ENCODE data around the gene IGFLR1. TPM values are rescaled to one million over a fixed set of nuclear protein-coding genes. Genes with fewer than 3 reads are reported as not detected.

The IGFLR1 gene
- total RNA-seq, 4 donors from 2014 or later: 0.87 to 4.8 (median 4.3) TPM

- intact Hi-C loops (cut with DNase I): loop anchor here (10.0 kb wide), 1 partner anchor 175 kb away; the partner anchor contains the start of gene TMEM147
Measured at GRCh38 chr19:35719402-35720162, 22.7 kb downstream of the IGFLR1 start.

GRCh38 chr19:35718345-35719041, 23.8 kb downstream of the IGFLR1 start:
- DNase-seq: no peak
- WGBS, 2 donors: 0 to 2% methylated on average over 9 to 20 of the region's 42 CpGs
- peaks cover 24 to 41% (median 25%) of the 10 kb centered on the region in 3 donors for H3K4me1 ChIP-seq
- H3K27me3 ChIP-seq: no peaks in the 10 kb centered on the region
- peak overlapping the region; percentile 75 to 98 (median 94) for H3K4me3 ChIP-seq
- H3K27ac ChIP-seq: peak overlapping the region; percentile 89 to 98 (median 94)
- TF ChIP-seq POLR2A (IDR thresholded peaks at IDR 0.05) (no peak), CTCF (IDR thresholded peaks at IDR 0.05) (no peak)
- intact Hi-C loops (cut with DNase I): loop anchor here (10.0 kb wide), 1 partner anchor 174 kb away; the partner anchor contains the start of gene TMEM147
- peaks cover 19 to 42% (median 24%) of the 10 kb centered on the region in 3 donors for H3K36me3 ChIP-seq
- H3K9me3 ChIP-seq: no peaks in the 10 kb centered on the region

More at GRCh38 chr19:35719402-35720162, 22.7 kb downstream of the IGFLR1 start:
- TF ChIP-seq POLR2A (IDR thresholded peaks at IDR 0.05): no peak
- no peak for TF ChIP-seq CTCF (IDR thresholded peaks at IDR 0.05)
- DNase-seq: no peak
- peak overlapping the region in 1 of 4 donors; percentile 96 for H3K27ac ChIP-seq
- peak overlapping the region in 2 of 4 donors; percentile 93 to 98 for H3K4me3 ChIP-seq
- H3K4me1 ChIP-seq: peaks cover 24 to 41% (median 25%) of the 10 kb centered on the region in 3 donors
- 83 to 88% methylated on average over 13 to 19 of the region's 32 CpGs for WGBS, 2 donors
- H3K36me3 ChIP-seq: peaks cover 30 to 53% (median 30%) of the 10 kb centered on the region in 3 donors
- no peaks in the 10 kb centered on the region for H3K27me3 ChIP-seq
- no peaks in the 10 kb centered on the region for H3K9me3 ChIP-seq

- WGBS, 2 donors: no CpG with 5 or more reads among the region's 109 CpGs
- peak in 1 of 6 experiments; percentile 12 for TF ChIP-seq CTCF (IDR thresholded peaks at IDR 0.05)
- TF ChIP-seq POLR2A (IDR thresholded peaks at IDR 0.05): no peak
- intact Hi-C loops (cut with DNase I): loop anchor here (2.0 to 10.0 kb wide), 2 partner anchors 23 to 173 kb away; partner anchors contain the start of gene TMEM147
- Histone ChIP-seq H3K9me3 (no peaks in the 10 kb centered on the region), H3K36me3 (peaks cover 13 to 35% (median 18%) of the 10 kb centered on the region in 3 donors), H3K27ac (peak within 1 kb of the TSS; percentile 89 to 98 (median 94)), H3K27me3 (no peaks in the 10 kb centered on the region), H3K4me3 (peak within 1 kb of the TSS; percentile 75 to 98 (median 94)), H3K4me1 (peaks cover 24 to 41% (median 25%) of the 10 kb centered on the region in 3 donors)
- no peak for DNase-seq
Measured at GRCh38 chr19:35717665-35718344, 24.4 kb downstream of the IGFLR1 start, which contains the start of gene KMT2B. KMT2B (plus strand) TSS chr19:35718003; CDS start chr19:35718019, 16 bp downstream.

DNA sequence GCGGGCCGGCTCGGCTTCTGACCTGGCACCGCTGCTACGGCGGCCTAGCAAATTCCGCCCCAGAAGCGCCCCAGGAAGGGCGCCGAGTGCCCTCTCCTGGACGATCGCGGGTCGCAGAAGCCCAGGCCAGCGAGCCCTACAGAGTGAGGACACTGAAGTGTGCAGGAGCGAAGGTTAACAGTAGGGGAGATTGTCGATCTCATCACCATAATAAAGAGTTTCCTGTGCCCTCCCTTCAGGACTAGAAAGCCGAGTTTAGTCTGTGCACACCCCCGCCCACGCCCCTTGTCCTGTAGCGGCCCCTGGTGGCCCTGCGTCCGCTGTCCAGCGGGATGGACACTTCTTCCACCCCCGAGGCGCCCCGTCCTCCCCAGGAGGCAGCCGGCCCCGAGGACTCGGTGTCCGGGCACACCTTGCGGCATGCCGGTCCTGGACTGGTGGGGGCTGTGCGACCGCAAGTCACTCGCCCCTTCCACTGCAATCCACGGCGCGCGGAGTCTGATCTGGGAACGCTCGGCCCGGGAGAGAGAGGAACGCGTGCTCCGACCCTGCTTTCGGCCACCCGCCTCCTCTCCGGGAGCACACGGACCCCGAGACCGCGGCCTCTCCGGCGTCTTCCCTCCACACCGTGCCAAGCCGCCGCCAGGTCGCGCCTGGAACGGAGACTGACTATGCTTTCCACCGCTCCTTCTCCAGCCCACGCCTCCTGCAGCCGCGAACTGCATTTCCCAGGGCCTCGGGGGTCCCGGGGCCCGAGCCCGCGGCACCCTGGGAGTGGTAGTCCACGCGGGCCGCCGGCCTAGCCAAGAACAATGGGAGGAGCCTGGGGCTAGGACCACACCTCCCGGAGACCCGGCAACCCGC, 25.2 kb downstream of the IGFLR1 start:
- Histone ChIP-seq H3K36me3 (peaks cover 6 to 27% (median 12%) of the 10 kb centered on the region in 3 donors), H3K4me3 (peak overlapping the region; percentile 75 to 98 (median 94)), H3K27me3 (no peaks in the 10 kb centered on the region), H3K27ac (peak overlapping the region; percentile 86 to 98 (median 94)), H3K4me1 (peaks cover 24 to 41% (median 25%) of the 10 kb centered on the region in 3 donors), H3K9me3 (no peaks in the 10 kb centered on the region)
- intact Hi-C loops (cut with DNase I): loop anchor here (2.0 to 10.0 kb wide), 2 partner anchors 22 to 172 kb away; partner anchors contain the start of gene TMEM147
- TF ChIP-seq CTCF (IDR thresholded peaks at IDR 0.05) (peak; percentile 88 to 96 (median 92)), POLR2A (IDR thresholded peaks at IDR 0.05) (peak in 1 of 4 donors; percentile 41)
- 0% methylated on average over 25 of the region's 77 CpGs; no CpG with 5 or more reads in 1 of the 2 donors for WGBS, 2 donors
- peak; percentile 82 for DNase-seq

Data from esophagus squamous epithelium (tissue), 5 donors.